ENCODE results near the gene MAST4. TPM values are rescaled to one million over a fixed set of nuclear protein-coding genes. Genes with fewer than 3 reads are reported as not detected.
A peak's percentile ranks its signal among the peaks of the same experiment; 100 is the strongest.

Gene MAST4
- total and polyA plus RNA-seq, 2 of the 13 experiments (the other 11 are each of a cell fraction or from before 2014, with no cell fraction given) = 3.4 to 3.7 TPM

DNA sequence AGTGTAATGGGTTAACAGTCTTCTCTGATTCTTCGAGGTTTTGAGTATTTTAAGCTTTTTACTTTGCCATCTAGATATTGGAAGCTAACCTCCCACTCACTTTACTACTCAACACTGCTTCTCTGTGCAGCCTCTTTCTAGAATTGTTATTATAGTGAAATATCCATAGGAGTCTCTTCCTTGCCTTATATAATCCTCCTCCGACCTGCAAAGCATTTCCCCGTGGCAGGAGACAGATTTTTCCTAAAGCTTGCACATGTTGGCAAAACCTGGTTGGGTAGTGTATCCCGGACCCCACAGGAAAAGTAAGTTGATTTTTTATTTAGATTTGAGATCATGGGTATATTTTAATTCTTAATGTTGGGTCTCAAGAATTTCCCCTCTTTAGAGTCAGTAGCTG lies 351.3 kb downstream of the MAST4 start (continued):
- TF ChIP-seq, protein P1, sequence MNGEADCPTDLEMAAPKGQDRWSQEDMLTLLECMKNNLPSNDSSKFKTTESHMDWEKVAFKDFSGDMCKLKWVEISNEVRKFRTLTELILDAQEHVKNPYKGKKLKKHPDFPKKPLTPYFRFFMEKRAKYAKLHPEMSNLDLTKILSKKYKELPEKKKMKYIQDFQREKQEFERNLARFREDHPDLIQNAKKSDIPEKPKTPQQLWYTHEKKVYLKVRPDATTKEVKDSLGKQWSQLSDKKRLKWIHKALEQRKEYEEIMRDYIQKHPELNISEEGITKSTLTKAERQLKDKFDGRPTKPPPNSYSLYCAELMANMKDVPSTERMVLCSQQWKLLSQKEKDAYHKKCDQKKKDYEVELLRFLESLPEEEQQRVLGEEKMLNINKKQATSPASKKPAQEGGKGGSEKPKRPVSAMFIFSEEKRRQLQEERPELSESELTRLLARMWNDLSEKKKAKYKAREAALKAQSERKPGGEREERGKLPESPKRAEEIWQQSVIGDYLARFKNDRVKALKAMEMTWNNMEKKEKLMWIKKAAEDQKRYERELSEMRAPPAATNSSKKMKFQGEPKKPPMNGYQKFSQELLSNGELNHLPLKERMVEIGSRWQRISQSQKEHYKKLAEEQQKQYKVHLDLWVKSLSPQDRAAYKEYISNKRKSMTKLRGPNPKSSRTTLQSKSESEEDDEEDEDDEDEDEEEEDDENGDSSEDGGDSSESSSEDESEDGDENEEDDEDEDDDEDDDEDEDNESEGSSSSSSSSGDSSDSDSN (CRISPR knock-in tag; IDR thresholded peaks at IDR 0.05) = no peak
- no peak for TF ChIP-seq SMAD3 (CRISPR knock-in tag; IDR thresholded peaks at IDR 0.05)
- TF ChIP-seq MLLT10 (CRISPR knock-in tag; IDR thresholded peaks at IDR 0.05) = no peak
- TF ChIP-seq ZNF678 (CRISPR knock-in tag; IDR thresholded peaks at IDR 0.05) = no peak
- no peak for TF ChIP-seq ZNF768 (CRISPR knock-in tag; IDR thresholded peaks at IDR 0.05)
- TF ChIP-seq ZNF337 (CRISPR knock-in tag; IDR thresholded peaks at IDR 0.05; ENCODE audit: borderline replicate concordance, low read depth) = no peak
- TF ChIP-seq, protein P2, sequence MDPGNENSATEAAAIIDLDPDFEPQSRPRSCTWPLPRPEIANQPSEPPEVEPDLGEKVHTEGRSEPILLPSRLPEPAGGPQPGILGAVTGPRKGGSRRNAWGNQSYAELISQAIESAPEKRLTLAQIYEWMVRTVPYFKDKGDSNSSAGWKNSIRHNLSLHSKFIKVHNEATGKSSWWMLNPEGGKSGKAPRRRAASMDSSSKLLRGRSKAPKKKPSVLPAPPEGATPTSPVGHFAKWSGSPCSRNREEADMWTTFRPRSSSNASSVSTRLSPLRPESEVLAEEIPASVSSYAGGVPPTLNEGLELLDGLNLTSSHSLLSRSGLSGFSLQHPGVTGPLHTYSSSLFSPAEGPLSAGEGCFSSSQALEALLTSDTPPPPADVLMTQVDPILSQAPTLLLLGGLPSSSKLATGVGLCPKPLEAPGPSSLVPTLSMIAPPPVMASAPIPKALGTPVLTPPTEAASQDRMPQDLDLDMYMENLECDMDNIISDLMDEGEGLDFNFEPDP (CRISPR knock-in tag; conservative IDR thresholded peaks at IDR 0.05) = no peak
- TF ChIP-seq ZNF598 (CRISPR knock-in tag; IDR thresholded peaks at IDR 0.05; ENCODE audit: borderline replicate concordance) = no peak
- no peak for TF ChIP-seq PTBP1 (IDR thresholded peaks at IDR 0.05; ENCODE audit: low read depth, low read length, poor library complexity, severe bottlenecking)

DNA sequence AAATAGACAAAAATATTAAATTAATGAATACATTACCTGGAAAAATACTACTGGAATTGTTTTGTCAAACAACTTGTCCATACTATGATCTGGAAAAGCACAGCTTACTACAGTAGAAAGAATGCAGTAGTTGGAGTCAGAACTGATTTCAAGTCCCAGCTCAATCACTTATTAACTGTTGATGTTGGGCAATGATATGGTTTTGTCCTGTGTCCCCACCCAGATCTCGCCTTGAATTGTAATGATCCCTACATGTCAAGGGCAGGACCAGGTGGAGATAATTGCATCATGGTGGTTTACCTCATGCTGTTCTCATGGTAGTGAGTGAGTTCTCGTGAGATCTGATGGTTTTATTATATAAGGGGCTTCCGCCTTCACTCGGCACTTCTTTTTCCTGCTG lies 352.9 kb downstream of the MAST4 start:
- H3K4me3 ChIP-seq (replicated peaks in 1 of 3; ENCODE audit: insufficient read depth in 1 of 3, low read depth in 2 of 3, low read length in 3 of 3) = no peak overlapping the region
- ChIA-PET CTCF (ENCODE audit: low intra/inter-chr PET ratio, low total read pairs) (no interaction called here), POLR2A (no interaction called here)
- H4K20me1 ChIP-seq (ENCODE audit: insufficient read depth, low read length) = no peaks in the 10 kb centered on the region
- no peaks in the 10 kb centered on the region for H3K79me2 ChIP-seq (ENCODE audit: insufficient read depth, low read length)
- H3K27me3 ChIP-seq (ENCODE audit: control insufficient read depth in 1 of 2, insufficient read depth in 2 of 2, low read length in 2 of 2) = peaks cover 1 to 9% of the 10 kb centered on the region in 2 experiments; a peak in 2 of 5 replicates
- intact Hi-C loops (cut with micrococcal nuclease; ENCODE audit: unreplicated experiment) = no loop called here
- FAIRE-seq = no peak
- no TSS peak for BruUV-seq (replicated peaks)
- WGBS (ENCODE audit: low lambda C conversion rate) = 37% methylated on average over 4 of the region's 4 CpGs
- TF ChIP-seq NCOR1 (IDR thresholded peaks at IDR 0.05; ENCODE audit: borderline replicate concordance, low read length) = no peak
- no peak for TF ChIP-seq EEA1 (CRISPR knock-in tag; IDR thresholded peaks at IDR 0.05; ENCODE audit: borderline replicate concordance)
- peak; percentile 49; the same call in 1 of the 2 replicates for TF ChIP-seq CHD2 (IDR thresholded peaks at IDR 0.05; ENCODE audit: low read depth, low read length)
- H3K36me3 ChIP-seq (replicated peaks in 1 of 2; ENCODE audit: control insufficient read depth in 1 of 2, insufficient read depth in 2 of 2, low read length in 2 of 2) = no peaks in the 10 kb centered on the region
- in situ Hi-C loops (cut with HindIII; ENCODE audit: extremely low pct_ligation_motif_present, low pct_unique_long_range_greater_than_20kb) = no loop called here
- no peak overlapping the region for H2AFZ ChIP-seq (ENCODE audit: low read length)
- no peak overlapping the region for H3K4me2 ChIP-seq (ENCODE audit: low read depth, low read length)
- H3K4me1 ChIP-seq (ENCODE audit: insufficient read depth, low read length) = no peaks in the 10 kb centered on the region
- H3K9ac ChIP-seq (ENCODE audit: insufficient read depth, low read depth, low read length) = no peak overlapping the region
- no peak overlapping the region for H3K27ac ChIP-seq (ENCODE audit: extremely low read length, insufficient read depth, low read length)
- no peak for ATAC-seq
- DNase-seq (ENCODE audit: low spot score) = no peak
- no peaks in the 10 kb centered on the region for H3K9me3 ChIP-seq (ENCODE audit: low read length)

All from HepG2 (cell line).